RWPE2 (cell line): ENCODE results near the gene TMEM120A.
A peak's percentile ranks its signal among the peaks of the same experiment; 100 is the strongest.

Experiments
- ATAC-seq: fragments of 200-7000 bp; cut with Tn5 transposase; 3 replicates; pipeline ENCODE4 v1.9.1; 2021; ENCODE audit warnings: low read depth
- DNase-seq: peaks from one replicate; pipeline ENCODE4 v3.0.0-alpha.2; 2020; ENCODE audit warnings: low spot score
- H3K27ac ChIP-seq: fragments of 450-650 bp; 2 replicates; pipeline ENCODE4 v1.5.1; 2017; ENCODE audit warnings: mild to moderate bottlenecking; ENCODE audit not compliant: poor library complexity, severe bottlenecking
- H3K27me3 ChIP-seq: fragments of 250-450 bp; sonication (Bioruptor Pico); 2 replicates; pipeline ENCODE4 v1.5.1; 2021; ENCODE audit warnings: mild to moderate bottlenecking, moderate library complexity; ENCODE audit not compliant: insufficient read depth, poor library complexity, severe bottlenecking
- H3K36me3 ChIP-seq: fragments of 250-450 bp; sonication (Bioruptor Pico); 2 replicates; pipeline ENCODE4 v1.5.1; 2020; ENCODE audit warnings: low read depth, mild to moderate bottlenecking, moderate library complexity
- H3K4me1 ChIP-seq: fragments of 250-450 bp; sonication (Bioruptor Pico); 2 replicates; pipeline ENCODE4 v1.5.1; 2021; ENCODE audit warnings: mild to moderate bottlenecking, moderate library complexity; ENCODE audit not compliant: insufficient read depth, poor library complexity, severe bottlenecking
- H3K4me3 ChIP-seq: fragments of 250-450 bp; sonication (Bioruptor Pico); 2 replicates; pipeline ENCODE4 v1.5.1; 2021; ENCODE audit warnings: mild to moderate bottlenecking, moderate library complexity; ENCODE audit not compliant: severe bottlenecking
- H3K9me3 ChIP-seq: fragments of 250-450 bp; sonication (Bioruptor Pico); 2 replicates; pipeline ENCODE4 v1.5.1; 2021; ENCODE audit warnings: mild to moderate bottlenecking, moderate library complexity; ENCODE audit not compliant: severe bottlenecking
- TF ChIP-seq, protein P1 (sequence below): fragments of 450-650 bp; IDR thresholded peaks from one replicate; pipeline ENCODE4 v1.5.1; 2017; ENCODE audit warnings: mild to moderate bottlenecking, moderate library complexity; ENCODE audit not compliant: poor library complexity, severe bottlenecking

Gene TMEM120A

DNA sequence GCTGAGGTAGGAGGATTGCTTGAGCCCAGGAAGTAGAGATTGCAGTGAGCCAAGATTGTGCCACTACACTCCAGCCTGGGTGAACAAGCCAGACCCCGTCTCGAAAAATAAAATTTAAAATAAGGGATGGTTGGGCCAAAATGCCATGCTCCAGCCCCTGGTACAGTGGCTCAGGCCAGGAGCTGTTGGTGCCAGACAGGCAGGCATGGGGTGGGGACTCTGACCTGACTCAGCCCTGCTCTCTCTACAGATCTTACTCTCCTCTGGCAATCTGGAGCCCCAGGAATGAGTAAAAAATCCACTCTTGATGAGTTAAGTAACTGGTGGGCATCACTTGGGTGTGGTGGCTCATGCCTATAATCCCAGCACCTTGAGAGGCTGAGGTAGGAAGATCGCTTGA is 8.4 kb upstream of the TMEM120A start:
- Histone ChIP-seq H3K4me3 (no peak overlapping the region), H3K27ac (no peak overlapping the region), H3K36me3 (peaks cover 11% of the 10 kb centered on the region), H3K9me3 (no peaks in the 10 kb centered on the region), H3K4me1 (no peaks in the 10 kb centered on the region), H3K27me3 (no peaks in the 10 kb centered on the region)
- ATAC-seq: no peak
- TF ChIP-seq, protein P1, sequence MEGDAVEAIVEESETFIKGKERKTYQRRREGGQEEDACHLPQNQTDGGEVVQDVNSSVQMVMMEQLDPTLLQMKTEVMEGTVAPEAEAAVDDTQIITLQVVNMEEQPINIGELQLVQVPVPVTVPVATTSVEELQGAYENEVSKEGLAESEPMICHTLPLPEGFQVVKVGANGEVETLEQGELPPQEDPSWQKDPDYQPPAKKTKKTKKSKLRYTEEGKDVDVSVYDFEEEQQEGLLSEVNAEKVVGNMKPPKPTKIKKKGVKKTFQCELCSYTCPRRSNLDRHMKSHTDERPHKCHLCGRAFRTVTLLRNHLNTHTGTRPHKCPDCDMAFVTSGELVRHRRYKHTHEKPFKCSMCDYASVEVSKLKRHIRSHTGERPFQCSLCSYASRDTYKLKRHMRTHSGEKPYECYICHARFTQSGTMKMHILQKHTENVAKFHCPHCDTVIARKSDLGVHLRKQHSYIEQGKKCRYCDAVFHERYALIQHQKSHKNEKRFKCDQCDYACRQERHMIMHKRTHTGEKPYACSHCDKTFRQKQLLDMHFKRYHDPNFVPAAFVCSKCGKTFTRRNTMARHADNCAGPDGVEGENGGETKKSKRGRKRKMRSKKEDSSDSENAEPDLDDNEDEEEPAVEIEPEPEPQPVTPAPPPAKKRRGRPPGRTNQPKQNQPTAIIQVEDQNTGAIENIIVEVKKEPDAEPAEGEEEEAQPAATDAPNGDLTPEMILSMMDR: no peak
- no peak for DNase-seq

DNA sequence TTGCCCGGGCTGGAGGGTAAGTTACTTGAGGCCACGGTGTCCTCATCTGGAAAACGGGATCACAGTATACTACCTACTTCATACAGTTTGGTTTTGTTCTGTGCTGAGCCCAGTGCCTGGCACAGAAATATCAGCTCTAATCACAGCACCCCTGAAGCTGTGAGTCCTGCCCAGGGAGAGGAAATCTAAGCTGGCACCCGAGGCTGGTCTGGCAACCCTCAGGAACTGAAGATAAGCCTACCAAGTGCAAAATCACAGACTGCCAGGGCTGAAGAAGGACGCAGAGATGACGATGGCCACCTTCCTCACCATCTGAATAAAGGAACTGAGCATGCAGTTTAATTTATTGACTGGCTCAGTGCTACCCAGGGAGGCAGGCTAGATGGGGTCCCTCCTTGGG is 7.7 kb upstream of the TMEM120A start:
- no peak for ATAC-seq
- Histone ChIP-seq H3K27ac (no peak overlapping the region), H3K36me3 (peaks cover 11% of the 10 kb centered on the region), H3K27me3 (no peaks in the 10 kb centered on the region), H3K4me3 (no peak overlapping the region), H3K9me3 (no peaks in the 10 kb centered on the region), H3K4me1 (no peaks in the 10 kb centered on the region)
- no peak for DNase-seq
- TF ChIP-seq, protein P1: no peak

DNA sequence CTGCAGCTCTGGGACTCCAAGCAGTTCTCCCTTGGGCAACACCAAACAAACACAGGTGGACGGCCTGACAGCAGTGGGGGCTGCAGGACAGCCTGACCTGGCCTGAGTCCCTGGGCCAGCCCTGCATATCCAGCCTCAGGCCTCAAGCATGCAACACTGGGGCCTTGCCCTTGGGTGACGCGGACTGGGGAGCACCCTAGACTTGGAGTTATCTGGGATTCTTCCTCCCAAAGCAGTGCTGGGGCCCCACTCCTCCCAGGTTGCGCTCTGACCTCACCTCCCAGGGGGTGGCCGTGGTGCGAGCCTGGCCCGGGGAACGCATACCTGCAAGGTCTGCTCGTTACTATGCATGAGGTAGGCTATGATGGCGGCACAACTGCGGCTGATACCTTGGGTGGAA is 6.2 kb upstream of the TMEM120A start:
- Histone ChIP-seq H3K4me1 (no peaks in the 10 kb centered on the region), H3K9me3 (no peaks in the 10 kb centered on the region), H3K4me3 (no peak overlapping the region), H3K27ac (no peak overlapping the region), H3K36me3 (peaks cover 15% of the 10 kb centered on the region), H3K27me3 (no peaks in the 10 kb centered on the region)
- no peak for ATAC-seq
- DNase-seq: peak; percentile 50
- TF ChIP-seq, protein P1: no peak

DNA sequence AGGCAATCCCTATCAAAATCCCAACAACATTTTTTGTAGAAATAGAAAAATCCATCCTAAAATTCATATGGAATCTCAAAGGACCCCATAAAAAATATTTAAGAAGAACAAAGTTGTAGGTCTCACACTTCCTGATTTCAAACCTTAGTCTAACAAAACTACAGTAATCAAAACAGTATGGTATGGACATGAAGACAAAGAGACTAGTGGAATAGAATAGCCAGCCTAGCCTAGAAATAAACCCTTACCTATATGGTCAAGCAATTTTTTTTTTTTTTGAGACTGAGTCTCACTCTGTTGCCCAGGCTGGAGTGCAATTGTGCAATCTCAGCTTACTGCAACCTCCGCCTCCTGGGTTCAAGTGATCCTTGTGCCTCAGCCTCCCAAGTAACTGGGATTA is 3.6 kb upstream of the TMEM120A start:
- Histone ChIP-seq H3K4me3 (no peak overlapping the region), H3K9me3 (no peaks in the 10 kb centered on the region), H3K27ac (no peak overlapping the region), H3K27me3 (no peaks in the 10 kb centered on the region), H3K36me3 (peaks cover 13% of the 10 kb centered on the region; the same call in 1 of the 2 replicates), H3K4me1 (no peaks in the 10 kb centered on the region)
- TF ChIP-seq, protein P1: no peak
- ATAC-seq: no peak
- no peak for DNase-seq

DNA sequence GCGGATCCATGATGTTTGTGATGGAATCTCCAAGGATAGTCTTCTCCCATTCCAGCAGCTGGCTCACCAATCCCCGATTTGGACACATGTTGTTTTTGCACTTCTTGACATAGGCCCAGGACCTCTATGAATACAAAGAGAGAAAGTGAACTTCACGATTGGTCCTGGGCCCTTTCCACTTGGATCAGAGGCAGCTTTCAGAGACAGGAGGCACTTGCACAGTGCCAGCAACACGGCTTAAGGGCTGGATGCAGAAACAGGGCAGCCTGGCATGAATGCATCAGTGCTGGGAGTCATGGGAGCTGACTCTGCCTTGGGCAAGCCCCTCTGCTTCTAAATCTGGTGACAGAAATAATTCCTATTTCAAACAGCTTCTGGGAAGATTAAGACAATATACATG is 2.1 kb upstream of the TMEM120A start:
- TF ChIP-seq, protein P1: no peak
- no peaks in the 10 kb centered on the region for H3K27me3 ChIP-seq
- peaks cover 10% of the 10 kb centered on the region; the same call in 1 of the 2 replicates for H3K36me3 ChIP-seq
- no peak for ATAC-seq
- peak; percentile 11 for DNase-seq
- no peak overlapping the region for H3K4me3 ChIP-seq
- H3K27ac ChIP-seq: no peak overlapping the region
- no peaks in the 10 kb centered on the region for H3K4me1 ChIP-seq
- no peaks in the 10 kb centered on the region for H3K9me3 ChIP-seq
